Body of pancreas (tissue), 4 donors: Measurements from ENCODE around the gene VPS13C.

ENCODE experiments used
- POLR2A ChIP-seq, 3 donors: fragments of 450-650 bp; IDR thresholded peaks; one replicate each; pipeline ENCODE4 v1.6.1; 2016; ENCODE audit warnings: antibody characterized with exemption in 3 of 3, mild to moderate bottlenecking in 2 of 3
- TF ChIP-seq, protein P1 (sequence below), 7 experiments: fragments of 450-650 bp in 4 of 7; fragments of 200-600 bp in 3 of 7; sonication (generic) in 3 of 7; IDR thresholded peaks; one replicate each; pipeline ENCODE4 v1.5.1; 2016 to 2019; ENCODE audit warnings: antibody characterized with exemption in 7 of 7

DNA sequence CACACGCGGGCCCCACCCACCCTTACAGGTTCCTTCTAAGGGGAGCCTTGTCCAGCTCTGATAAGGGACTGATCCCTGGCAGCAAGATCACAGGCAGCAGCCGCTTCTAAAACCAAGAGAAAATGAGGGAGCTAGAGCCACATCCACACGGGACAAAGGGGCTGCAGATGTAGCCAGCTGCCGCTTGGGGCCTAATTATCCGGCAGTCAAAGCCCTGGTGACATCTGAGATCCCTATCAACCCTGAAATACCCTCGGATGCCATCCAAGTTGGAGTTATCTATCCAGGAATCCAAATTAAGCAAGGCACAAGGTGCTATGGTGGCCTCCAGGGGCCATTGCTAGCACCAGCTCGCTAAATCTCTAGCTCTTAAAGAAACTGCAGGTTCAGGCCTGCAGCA is 248.3 kb downstream of the VPS13C start:
- TF ChIP-seq, protein P1, sequence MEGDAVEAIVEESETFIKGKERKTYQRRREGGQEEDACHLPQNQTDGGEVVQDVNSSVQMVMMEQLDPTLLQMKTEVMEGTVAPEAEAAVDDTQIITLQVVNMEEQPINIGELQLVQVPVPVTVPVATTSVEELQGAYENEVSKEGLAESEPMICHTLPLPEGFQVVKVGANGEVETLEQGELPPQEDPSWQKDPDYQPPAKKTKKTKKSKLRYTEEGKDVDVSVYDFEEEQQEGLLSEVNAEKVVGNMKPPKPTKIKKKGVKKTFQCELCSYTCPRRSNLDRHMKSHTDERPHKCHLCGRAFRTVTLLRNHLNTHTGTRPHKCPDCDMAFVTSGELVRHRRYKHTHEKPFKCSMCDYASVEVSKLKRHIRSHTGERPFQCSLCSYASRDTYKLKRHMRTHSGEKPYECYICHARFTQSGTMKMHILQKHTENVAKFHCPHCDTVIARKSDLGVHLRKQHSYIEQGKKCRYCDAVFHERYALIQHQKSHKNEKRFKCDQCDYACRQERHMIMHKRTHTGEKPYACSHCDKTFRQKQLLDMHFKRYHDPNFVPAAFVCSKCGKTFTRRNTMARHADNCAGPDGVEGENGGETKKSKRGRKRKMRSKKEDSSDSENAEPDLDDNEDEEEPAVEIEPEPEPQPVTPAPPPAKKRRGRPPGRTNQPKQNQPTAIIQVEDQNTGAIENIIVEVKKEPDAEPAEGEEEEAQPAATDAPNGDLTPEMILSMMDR (IDR thresholded peaks at IDR 0.05): no peak
- no peak for TF ChIP-seq POLR2A (IDR thresholded peaks at IDR 0.05)
